ENCODE measurements around the gene CMYA5.

GRCh38 chr5:79816014-79816413 lies 126.4 kb downstream of the CMYA5 start:
- TF ChIP-seq CTCF (IDR thresholded peaks at IDR 0.05; ENCODE audit: low read length) (no peak), EZH2phosphoT487 (IDR thresholded peaks at IDR 0.05; ENCODE audit: low read length) (no peak), EZH2 (optimal IDR thresholded peaks at IDR 0.05; ENCODE audit: low read depth, low read length) (no peak)

Data from MM.1S (cell line).